Testis (tissue), 2 donors: Measurements from ENCODE around the gene APPBP2.

Experiments used
- CTCF ChIP-seq, 3 experiments: fragments of 450-650 bp in 2 of 3; fragments of 200-600 bp in 1 of 3; sonication (generic) in 1 of 3; IDR thresholded peaks; one replicate each; pipeline ENCODE4 v1.5.1; 2016 to 2019; ENCODE audit warnings: antibody characterized with exemption in 3 of 3, mild to moderate bottlenecking in 2 of 3, moderate library complexity in 1 of 3
- POLR2A ChIP-seq: fragments of 450-650 bp; IDR thresholded peaks from one replicate; pipeline ENCODE4 v1.6.1; 2017; ENCODE audit warnings: antibody characterized with exemption, mild to moderate bottlenecking, moderate library complexity

- TF ChIP-seq CTCF (IDR thresholded peaks at IDR 0.05) = no peak
- TF ChIP-seq POLR2A = no peak
Measured at GRCh38 chr17:60436676-60437075, 89.4 kb downstream of the APPBP2 start.
